RWPE2 (cell line): Measurements from ENCODE around the gene RBM20.

Source experiments
- ATAC-seq: fragments of 200-7000 bp; cut with Tn5 transposase; 3 replicates; pipeline ENCODE4 v1.9.1; 2021; ENCODE audit warnings: low read depth
- DNase-seq: peaks from one replicate; pipeline ENCODE4 v3.0.0-alpha.2; 2020; ENCODE audit warnings: low spot score
- H3K27ac ChIP-seq: fragments of 450-650 bp; 2 replicates; pipeline ENCODE4 v1.5.1; 2017; ENCODE audit warnings: mild to moderate bottlenecking; ENCODE audit not compliant: poor library complexity, severe bottlenecking
- H3K27me3 ChIP-seq: fragments of 250-450 bp; sonication (Bioruptor Pico); 2 replicates; pipeline ENCODE4 v1.5.1; 2021; ENCODE audit warnings: mild to moderate bottlenecking, moderate library complexity; ENCODE audit not compliant: insufficient read depth, poor library complexity, severe bottlenecking
- H3K36me3 ChIP-seq: fragments of 250-450 bp; sonication (Bioruptor Pico); 2 replicates; pipeline ENCODE4 v1.5.1; 2020; ENCODE audit warnings: low read depth, mild to moderate bottlenecking, moderate library complexity
- H3K4me1 ChIP-seq: fragments of 250-450 bp; sonication (Bioruptor Pico); 2 replicates; pipeline ENCODE4 v1.5.1; 2021; ENCODE audit warnings: mild to moderate bottlenecking, moderate library complexity; ENCODE audit not compliant: insufficient read depth, poor library complexity, severe bottlenecking
- H3K4me3 ChIP-seq: fragments of 250-450 bp; sonication (Bioruptor Pico); 2 replicates; pipeline ENCODE4 v1.5.1; 2021; ENCODE audit warnings: mild to moderate bottlenecking, moderate library complexity; ENCODE audit not compliant: severe bottlenecking
- H3K9me3 ChIP-seq: fragments of 250-450 bp; sonication (Bioruptor Pico); 2 replicates; pipeline ENCODE4 v1.5.1; 2021; ENCODE audit warnings: mild to moderate bottlenecking, moderate library complexity; ENCODE audit not compliant: severe bottlenecking
- CTCF ChIP-seq: fragments of 450-650 bp; IDR thresholded peaks from one replicate; pipeline ENCODE4 v1.5.1; 2017; ENCODE audit warnings: mild to moderate bottlenecking, moderate library complexity; ENCODE audit not compliant: poor library complexity, severe bottlenecking

RBM20 gene

GRCh38 chr10:110793128-110793812, 149.1 kb downstream of the RBM20 start:
- ATAC-seq (no peak), DNase-seq (no peak)
- no peak overlapping the region for H3K27ac ChIP-seq
- no peak overlapping the region for H3K4me3 ChIP-seq
- H3K4me1 ChIP-seq, result no peaks in the 10 kb centered on the region
- H3K9me3 ChIP-seq, result no peaks in the 10 kb centered on the region
- H3K36me3 ChIP-seq, result no peaks in the 10 kb centered on the region
- no peak for TF ChIP-seq CTCF
- H3K27me3 ChIP-seq, result no peaks in the 10 kb centered on the region

GRCh38 chr10:110793886-110794285, 149.8 kb downstream of the RBM20 start:
- Histone ChIP-seq H3K27me3 (no peaks in the 10 kb centered on the region), H3K4me3 (no peak overlapping the region), H3K4me1 (no peaks in the 10 kb centered on the region), H3K27ac (no peak overlapping the region), H3K36me3 (no peaks in the 10 kb centered on the region), H3K9me3 (no peaks in the 10 kb centered on the region)
- ATAC-seq (no peak), DNase-seq (no peak)
- TF ChIP-seq CTCF, result no peak

GRCh38 chr10:110794808-110795207, 150.7 kb downstream of the RBM20 start:
- no peaks in the 10 kb centered on the region for H3K36me3 ChIP-seq
- no peak for TF ChIP-seq CTCF
- DNase-seq, result no peak
- H3K27me3 ChIP-seq, result no peaks in the 10 kb centered on the region
- no peaks in the 10 kb centered on the region for H3K9me3 ChIP-seq
- ATAC-seq, result no peak
- no peak overlapping the region for H3K27ac ChIP-seq
- H3K4me1 ChIP-seq, result no peaks in the 10 kb centered on the region
- H3K4me3 ChIP-seq, result no peak overlapping the region

GRCh38 chr10:110797416-110797815, 153.3 kb downstream of the RBM20 start:
- Histone ChIP-seq H3K27me3 (no peaks in the 10 kb centered on the region), H3K9me3 (no peaks in the 10 kb centered on the region), H3K4me1 (no peaks in the 10 kb centered on the region), H3K36me3 (no peaks in the 10 kb centered on the region), H3K27ac (no peak overlapping the region), H3K4me3 (no peak overlapping the region)
- DNase-seq, result no peak
- TF ChIP-seq CTCF, result no peak
- ATAC-seq, result no peak

- no peaks in the 10 kb centered on the region for H3K9me3 ChIP-seq
- no peaks in the 10 kb centered on the region for H3K27me3 ChIP-seq
- H3K4me1 ChIP-seq, result no peaks in the 10 kb centered on the region
- DNase-seq, result no peak
- no peak for ATAC-seq
- no peak overlapping the region for H3K27ac ChIP-seq
- H3K4me3 ChIP-seq, result no peak overlapping the region
- TF ChIP-seq CTCF, result no peak
- no peaks in the 10 kb centered on the region for H3K36me3 ChIP-seq
These were observed 154.2 kb downstream of the RBM20 start for GRCh38 chr10:110798340-110798739.
